H1 (cell line): ENCODE data around the gene ANAPC13. TPM values are rescaled to one million over a fixed set of nuclear protein-coding genes. Genes with fewer than 3 reads are reported as not detected.

Experiments
- CTCF ChIA-PET: fragments of 300-600 bp; sonication (Branson Sonifier 250); formaldehyde crosslinking; loops from one replicate; lab custom pipeline; 2021; ENCODE audit not compliant: partially characterized antibody; lab: Charles Lee
- POLR2A ChIA-PET: fragments of 300-600 bp; sonication (Branson Sonifier 250); formaldehyde crosslinking; loops from one replicate; lab custom pipeline; 2021; ENCODE audit warnings: inconsistent platforms; ENCODE audit not compliant: partially characterized antibody; lab: Charles Lee
- DNase-seq, 2 experiments: peaks; one replicate each; pipeline versions ENCODE4 v3.0.0 to v3.0.0-alpha.2; 2010 to 2022; ENCODE audit warnings: low spot score in 2 of 2, low read depth in 1 of 2, mixed read lengths in 1 of 2
- FAIRE-seq: peaks from 2 replicates; lab custom pipeline; 2011; peaks lifted over from hg19 to GRCh38; lab: Jason Lieb, UNC
- H2AFZ ChIP-seq: 2 replicates; pipeline ENCODE4 v1.8.1; 2012; ENCODE audit warnings: low read length, inconsistent platforms
- H2AK5ac ChIP-seq: 2 replicates; pipeline ENCODE4 v1.6.1; 2013; ENCODE audit warnings: low read depth, low read length
- H2BK120ac ChIP-seq: replicated peaks from 2 replicates; pipeline ENCODE3; 2013; ENCODE audit warnings: low read depth, low read length, inconsistent platforms
- H2BK12ac ChIP-seq: 2 replicates; pipeline ENCODE4 v1.6.1; 2013; ENCODE audit warnings: low read depth, low read length
- H2BK15ac ChIP-seq: 2 replicates; pipeline ENCODE4 v1.6.1; 2013; ENCODE audit warnings: low read length
- H2BK20ac ChIP-seq: 2 replicates; pipeline ENCODE4 v1.6.1; 2013; ENCODE audit warnings: low read length
- H2BK5ac ChIP-seq: 2 replicates; pipeline ENCODE4 v1.6.1; 2013; ENCODE audit warnings: low read depth, low read length
- H3K14ac ChIP-seq: 2 replicates; pipeline ENCODE4 v1.6.1; 2013; ENCODE audit warnings: inconsistent platforms; ENCODE audit not compliant: insufficient read length
- H3K18ac ChIP-seq: 2 replicates; pipeline ENCODE4 v1.6.1; 2013; ENCODE audit warnings: low read length; ENCODE audit errors: extremely low read depth
- H3K23ac ChIP-seq: 2 replicates; pipeline ENCODE4 v1.6.1; 2013; ENCODE audit warnings: inconsistent platforms; ENCODE audit not compliant: insufficient read length
- H3K23me2 ChIP-seq: 2 replicates; pipeline ENCODE4 v1.6.1; 2013; ENCODE audit warnings: low read depth, low read length
- H3K27ac ChIP-seq: 2 replicates; pipeline ENCODE4 v1.6.1; 2011; ENCODE audit warnings: low read depth, low read length, inconsistent platforms
- H3K27me3 ChIP-seq, 4 experiments: replicated peaks in 1 of 4; 1 replicate in 1 of 4; 2 replicates in 3 of 4; pipeline versions ENCODE4 v1.6.1 to v1.8.1; 2011 to 2013; ENCODE audit warnings: low read length in 3 of 4, mild to moderate bottlenecking in 3 of 4, inconsistent platforms in 2 of 4, mixed read lengths in 2 of 4, moderate library complexity in 1 of 4; ENCODE audit not compliant: control insufficient read depth in 3 of 4, insufficient read depth in 3 of 4; ENCODE audit errors: extremely low read depth in 1 of 4
- H3K36me3 ChIP-seq, 4 experiments: 2 replicates each; pipeline versions ENCODE4 v1.6.1 to v1.8.1; 2011 to 2013; ENCODE audit warnings: mild to moderate bottlenecking in 4 of 4, low read length in 3 of 4, moderate library complexity in 2 of 4, control low read depth in 1 of 4, inconsistent platforms in 1 of 4; ENCODE audit not compliant: insufficient read depth in 4 of 4, control insufficient read depth in 2 of 4
- H3K4ac ChIP-seq: replicated peaks from 2 replicates; pipeline ENCODE3; 2013; ENCODE audit warnings: low read length, low read depth, mixed read lengths, inconsistent platforms; ENCODE audit not compliant: insufficient read length
- H3K4me1 ChIP-seq, 4 experiments: replicated peaks in 1 of 4; 1 replicate in 1 of 4; 2 replicates in 3 of 4; pipeline versions ENCODE4 v1.6.1 to v1.8.1; 2011 to 2013; ENCODE audit warnings: low read length in 3 of 4, inconsistent platforms in 2 of 4, mixed read lengths in 1 of 4; ENCODE audit not compliant: insufficient read depth in 4 of 4, control insufficient read depth in 3 of 4
- H3K4me2 ChIP-seq, 2 experiments: 2 replicates each; pipeline versions ENCODE4 v1.6.1 to v1.8.1; 2011 to 2013; ENCODE audit warnings: low read depth in 2 of 2, low read length in 2 of 2, control low read depth in 1 of 2, inconsistent platforms in 1 of 2, mild to moderate bottlenecking in 1 of 2; ENCODE audit not compliant: insufficient read depth in 1 of 2
- H3K4me3 ChIP-seq, 4 experiments: fragments of 200-600, 300-600 bp in 1 of 4; sonication (generic), shearing (Covaris generic), sonication (Bioruptor Twin) in 1 of 4; 2 replicates each; pipeline versions ENCODE4 v1.5.1 to v1.8.1; 2011 to 2016; ENCODE audit warnings: low read length in 4 of 4, low read depth in 3 of 4, control low read depth in 2 of 4, inconsistent platforms in 2 of 4, mild to moderate bottlenecking in 2 of 4, mixed read lengths in 1 of 4, moderate library complexity in 1 of 4; ENCODE audit not compliant: insufficient read depth in 2 of 4; ENCODE audit errors: extremely low read depth in 1 of 4
- H3K56ac ChIP-seq: replicated peaks from 2 replicates; pipeline ENCODE3; 2013; ENCODE audit warnings: low read depth, mild to moderate bottlenecking, mixed read lengths, low read length, inconsistent platforms; ENCODE audit not compliant: insufficient read length
- H3K79me1 ChIP-seq: 2 replicates; pipeline ENCODE4 v1.6.1; 2013; ENCODE audit warnings: low read depth, low read length, control low read depth
- H3K79me2 ChIP-seq, 2 experiments: 2 replicates each; pipeline versions ENCODE4 v1.6.1 to v1.8.1; 2012 to 2013; ENCODE audit warnings: low read length in 2 of 2, mild to moderate bottlenecking in 2 of 2, inconsistent platforms in 1 of 2; ENCODE audit not compliant: insufficient read depth in 2 of 2, control insufficient read depth in 1 of 2
- H3K9ac ChIP-seq, 4 experiments: replicated peaks in 1 of 4; 1 replicate in 1 of 4; 2 replicates in 3 of 4; pipeline versions ENCODE4 v1.6.1 to v1.8.1; 2011 to 2013; ENCODE audit warnings: low read depth in 3 of 4, low read length in 3 of 4, control low read depth in 2 of 4, mild to moderate bottlenecking in 2 of 4, moderate library complexity in 2 of 4, inconsistent platforms in 1 of 4; ENCODE audit errors: extremely low read depth in 1 of 4
- H3K9me3 ChIP-seq, 2 experiments: 2 replicates each; pipeline versions ENCODE4 v1.6.1 to v1.8.1; 2012 to 2013; ENCODE audit warnings: mild to moderate bottlenecking in 2 of 2, moderate library complexity in 2 of 2, control low read depth in 1 of 2, inconsistent platforms in 1 of 2, low read depth in 1 of 2, low read length in 1 of 2, mixed read lengths in 1 of 2; ENCODE audit not compliant: insufficient read depth in 2 of 2
- H4K20me1 ChIP-seq, 2 experiments: replicated peaks in 1 of 2; 2 replicates each; pipeline versions ENCODE3 to v1.8.1; 2011 to 2013; ENCODE audit warnings: inconsistent platforms in 2 of 2, low read length in 2 of 2, mild to moderate bottlenecking in 1 of 2; ENCODE audit not compliant: insufficient read depth in 2 of 2, control insufficient read depth in 1 of 2
- H4K5ac ChIP-seq: 2 replicates; pipeline ENCODE4 v1.6.1; 2013; ENCODE audit warnings: low read length, low read depth, mixed read lengths, inconsistent platforms; ENCODE audit not compliant: insufficient read length
- H4K8ac ChIP-seq: 2 replicates; pipeline ENCODE4 v1.8.0; 2013; ENCODE audit warnings: mild to moderate bottlenecking, moderate library complexity, low read length, inconsistent platforms; ENCODE audit not compliant: insufficient read depth; ENCODE audit errors: extremely low read depth
- H4K91ac ChIP-seq: replicated peaks from 2 replicates; pipeline ENCODE3; 2013; ENCODE audit warnings: low read length, mixed read lengths, inconsistent platforms; ENCODE audit not compliant: insufficient read length
- SRF ChIP-seq: IDR thresholded peaks from 2 replicates; pipeline ENCODE4 v1.6.1; 2011; ENCODE audit warnings: mild to moderate bottlenecking, low read depth, low read length, moderate library complexity
- WGBS, 2 experiments: shearing (Covaris generic) in 1 of 2; methylation state at CpG; one replicate each; pipeline versions ENCODE4 v1.1.6 to v1.1.7; 2013 to 2015; ENCODE audit warnings: low lambda C conversion rate in 2 of 2, mixed read lengths in 2 of 2, inconsistent platforms in 1 of 2, low coverage in 1 of 2, missing lambda C conversion rate in 1 of 2; ENCODE audit not compliant: insufficient replicate concordance in 2 of 2, insufficient coverage in 1 of 2, insufficient read length in 1 of 2; ENCODE audit errors: extremely low coverage in 1 of 2, missing lambda C conversion rate in 1 of 2; 5-methylcytosine and 5-hydroxymethylcytosine counted together
- polyA plus RNA-seq, 7 experiments: library from polyadenylated mRNA; depleted of rRNA in 3 of 7; stranded (reverse) in 5 of 7; unstranded in 2 of 7; fragments of >200 nt in 5 of 7; fragments of 200-250 nt in 2 of 7; gene quantifications; 1 replicate in 5 of 7; 2 replicates in 1 of 7; 4 replicates in 1 of 7; pipeline versions ENCODE4 v1.2.1 to v1.2.3, GENCODE V29; 2011 to 2013; ENCODE audit warnings: missing spikeins in 2 of 7, mixed read lengths in 2 of 7
- total RNA-seq: library from RNA; stranded (reverse); fragmentation: NEBNext Ultra II Directional; extraction: Animal tissue kit (Norgen Biotek cat#: 25700); gene quantifications from 2 replicates; pipeline ENCODE4 v1.2.1, GENCODE V29; 2021

Gene ANAPC13
- total and polyA plus RNA-seq, 2 of the 8 experiments (the other 6 are each of a cell fraction or from before 2014, with no cell fraction given) = 33.3 to 34.0 TPM

DNA sequence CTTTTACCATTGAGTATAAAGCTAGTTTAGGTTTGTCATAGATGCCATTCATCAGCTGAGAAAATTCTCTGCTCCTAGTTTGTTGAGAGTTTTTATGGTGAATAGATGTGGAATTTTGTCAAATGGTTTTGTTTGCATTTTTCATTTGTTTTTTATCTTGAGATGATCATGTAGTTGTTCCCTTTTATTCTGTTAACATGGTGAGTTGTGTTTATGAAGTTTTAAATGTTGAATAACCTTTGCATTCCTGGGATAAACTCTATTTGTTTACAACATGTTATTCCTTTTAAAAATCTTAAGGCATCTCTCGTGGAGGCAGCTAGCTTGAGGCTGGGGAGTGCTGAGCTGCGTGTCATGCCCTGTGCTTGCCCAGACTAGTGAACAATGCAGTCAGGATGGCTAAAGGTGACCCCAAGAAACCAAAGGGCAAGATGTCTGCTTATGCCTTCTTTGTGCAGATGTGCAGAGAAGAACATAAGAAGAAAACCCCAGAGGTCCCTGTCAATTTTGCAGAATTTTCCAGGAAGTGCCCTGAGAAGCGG, 48.5 kb downstream of the ANAPC13 start:
- Histone ChIP-seq H2BK5ac (no peak overlapping the region), H3K9ac (no peak overlapping the region), H3K9me3 (no peaks in the 10 kb centered on the region), H3K18ac (no peak overlapping the region), H3K4me1 (no peaks in the 10 kb centered on the region), H3K4me3 (no peak overlapping the region), H4K8ac (no peak overlapping the region), H3K14ac (no peak overlapping the region), H3K23me2 (no peaks in the 10 kb centered on the region), H4K5ac (no peak overlapping the region), H3K79me2 (no peaks in the 10 kb centered on the region), H3K27me3 (no peaks in the 10 kb centered on the region), H2BK20ac (no peak overlapping the region), H2BK15ac (no peak overlapping the region), H2AFZ (no peak overlapping the region), H3K4me2 (no peak overlapping the region), H2BK12ac (no peak overlapping the region), H3K27ac (no peak overlapping the region), H3K56ac (no peak overlapping the region), H3K23ac (no peak overlapping the region), H2BK120ac (no peak overlapping the region), H3K36me3 (no peaks in the 10 kb centered on the region), H4K91ac (no peak overlapping the region), H4K20me1 (no peaks in the 10 kb centered on the region), H2AK5ac (no peak overlapping the region), H3K4ac (no peak overlapping the region), H3K79me1 (no peaks in the 10 kb centered on the region)
- ChIA-PET CTCF (interaction anchor here (0.7 to 2.1 kb wide), 3 partner anchors 9 to 36 kb away, joined by 3 to 8 read pairs (median 3); no protein-coding TSS in a partner anchor), POLR2A (interaction anchor here (0.7 to 1.3 kb wide), 4 partner anchors 8 to 70 kb away, joined by 3 read pairs; no protein-coding TSS in a partner anchor)
- FAIRE-seq = no peak
- DNase-seq = no peak
- WGBS, 2 experiments = 95% methylated on average over 3 of the region's 3 CpGs; no CpG with 5 or more reads in 1 of the 2 experiments
- TF ChIP-seq SRF = no peak
